H1 (cell line): ENCODE data around the gene ZNHIT3. TPM values are rescaled to one million over a fixed set of nuclear protein-coding genes. Genes with fewer than 3 reads are reported as not detected.

Experiments
- ASH2L ChIP-seq: fragments of 200-600, 300-600 bp; sonication (generic); IDR thresholded peaks from one replicate; pipeline ENCODE4 v1.7.1; 2017; ENCODE audit warnings: low read length
- EP300 ChIP-seq, 2 experiments: IDR thresholded peaks; 1 replicate in 1 of 2; 2 replicates in 1 of 2; pipeline ENCODE4 v1.6.1; 2011 to 2012; ENCODE audit warnings: low read depth in 2 of 2, low read length in 2 of 2, mild to moderate bottlenecking in 2 of 2, borderline replicate concordance in 1 of 2, inconsistent platforms in 1 of 2, moderate library complexity in 1 of 2
- HDAC2 ChIP-seq, 2 experiments: fragments of 300-600 bp in 1 of 2; sonication (generic) in 1 of 2; IDR thresholded peaks; 2 replicates each; pipeline ENCODE4 v1.6.1; 2011 to 2012; ENCODE audit warnings: low read depth in 2 of 2, low read length in 2 of 2, mild to moderate bottlenecking in 2 of 2, moderate library complexity in 2 of 2, borderline replicate concordance in 1 of 2, inconsistent platforms in 1 of 2
- KDM4A ChIP-seq: IDR thresholded peaks from one replicate; pipeline ENCODE4 v1.7.1; 2012; ENCODE audit warnings: low read depth, mild to moderate bottlenecking, moderate library complexity, low read length, inconsistent platforms; ENCODE audit not compliant: severe bottlenecking
- MAX ChIP-seq: IDR thresholded peaks from 2 replicates; pipeline ENCODE4 v1.6.1; 2012; ENCODE audit warnings: inconsistent platforms
- PHF8 ChIP-seq: fragments of 200-600 bp; sonication (generic); conservative IDR thresholded peaks from 2 replicates; pipeline ENCODE4 v1.7.1; 2012; ENCODE audit warnings: low read depth, mild to moderate bottlenecking, inconsistent platforms, low read length, moderate library complexity
- POLR2A ChIP-seq, 2 experiments: IDR thresholded peaks; 1 replicate in 1 of 2; 2 replicates in 1 of 2; pipeline ENCODE4 v1.6.1; 2011; ENCODE audit warnings: low read depth in 2 of 2, low read length in 2 of 2, mild to moderate bottlenecking in 2 of 2; ENCODE audit errors: control extremely low read depth in 1 of 2
- POLR2AphosphoS5 ChIP-seq: IDR thresholded peaks from 2 replicates; pipeline ENCODE4 v1.6.1; 2011; ENCODE audit warnings: low read depth, low read length
- POU5F1 ChIP-seq: IDR thresholded peaks from 2 replicates; pipeline ENCODE4 v1.6.1; 2011; ENCODE audit warnings: low read depth, mild to moderate bottlenecking, low read length, moderate library complexity
- RBBP5 ChIP-seq: IDR thresholded peaks from 2 replicates; pipeline ENCODE4 v1.7.1; 2012; ENCODE audit warnings: low read depth, mild to moderate bottlenecking, inconsistent platforms, low read length, moderate library complexity, borderline replicate concordance
- SAP30 ChIP-seq: fragments of 300-600 bp; sonication (generic); IDR thresholded peaks from 2 replicates; pipeline ENCODE4 v1.7.1; 2012; ENCODE audit warnings: low read length, moderate library complexity, mild to moderate bottlenecking, inconsistent platforms; ENCODE audit not compliant: insufficient read depth, insufficient replicate concordance
- SIN3A ChIP-seq, 2 experiments: IDR thresholded peaks in 1 of 2; conservative IDR thresholded peaks in 1 of 2; 2 replicates each; pipeline ENCODE4 v1.6.1; 2011 to 2012; ENCODE audit warnings: low read length in 2 of 2, improper control_type of control experiment in 1 of 2, low read depth in 1 of 2, mild to moderate bottlenecking in 1 of 2
- SIX5 ChIP-seq: IDR thresholded peaks from 2 replicates; pipeline ENCODE4 v1.6.1; 2011; ENCODE audit warnings: mild to moderate bottlenecking, low read depth, low read length
- SP1 ChIP-seq: IDR thresholded peaks from 2 replicates; pipeline ENCODE4 v1.6.1; 2011; ENCODE audit warnings: low read depth, low read length
- SP4 ChIP-seq: IDR thresholded peaks from 2 replicates; pipeline ENCODE4 v1.6.1; 2012; ENCODE audit warnings: low read length, inconsistent platforms
- SRF ChIP-seq: IDR thresholded peaks from 2 replicates; pipeline ENCODE4 v1.6.1; 2011; ENCODE audit warnings: mild to moderate bottlenecking, low read depth, low read length, moderate library complexity
- TAF7 ChIP-seq: optimal IDR thresholded peaks from 2 replicates; pipeline ENCODE3; 2011; ENCODE audit warnings: low read depth, mild to moderate bottlenecking, inconsistent platforms, low read length, moderate library complexity, borderline replicate concordance
- TBP ChIP-seq: IDR thresholded peaks from 2 replicates; pipeline ENCODE4 v1.6.1; 2011; ENCODE audit warnings: low read depth, low read length, improper control_type of control experiment
- polyA plus RNA-seq, 7 experiments: library from polyadenylated mRNA; depleted of rRNA in 3 of 7; stranded (reverse) in 5 of 7; unstranded in 2 of 7; fragments of >200 nt in 5 of 7; fragments of 200-250 nt in 2 of 7; gene quantifications; 1 replicate in 5 of 7; 2 replicates in 1 of 7; 4 replicates in 1 of 7; pipeline versions ENCODE4 v1.2.1 to v1.2.3, GENCODE V29; 2011 to 2013; ENCODE audit warnings: missing spikeins in 2 of 7, mixed read lengths in 2 of 7
- total RNA-seq: library from RNA; stranded (reverse); fragmentation: NEBNext Ultra II Directional; extraction: Animal tissue kit (Norgen Biotek cat#: 25700); gene quantifications from 2 replicates; pipeline ENCODE4 v1.2.1, GENCODE V29; 2021
- TF ChIP-seq, protein P1 (sequence below): IDR thresholded peaks from 2 replicates; pipeline ENCODE4 v1.6.1; 2012; ENCODE audit warnings: low read length, inconsistent platforms

The ZNHIT3 gene
- total and polyA plus RNA-seq, 2 of the 8 experiments (the other 6 are each of a cell fraction or from before 2014, with no cell fraction given), result 59.1 to 147 TPM

GRCh38 chr17:36486204-36487194 lies at the start of gene ZNHIT3 (continued):
- TF ChIP-seq SAP30 (peak; percentile 29), SP4 (no peak), EP300 (IDR thresholded peaks at IDR 0.05; ENCODE audit: borderline replicate concordance in 1 of 2, low read depth in 2 of 2, low read length in 2 of 2) (0 out of 3 replicates have a peak, but pooled peaks of 1 of the 2 experiments have one; percentile 45), POLR2AphosphoS5 (peak; percentile 85), POU5F1 (no peak), SIX5 (no peak), SIN3A (conservative IDR thresholded peaks at IDR 0.05 in 1 of 2, IDR thresholded peaks at IDR 0.05 in 1 of 2; ENCODE audit: low read depth in 1 of 2, low read length in 2 of 2) (peak; percentile 17 to 60; a peak in 2 of 4 replicates), ASH2L (peak; percentile 53), PHF8 (peak; percentile 77), KDM4A (peak; percentile 79), RBBP5 (peak; percentile 51; the same call in 1 of the 2 replicates), TAF7 (peak; percentile 41), SRF (peak; percentile 97), MAX (peak; percentile 87), POLR2A (IDR thresholded peaks at IDR 0.05; ENCODE audit: control extremely low read depth in 1 of 2, low read depth in 2 of 2, low read length in 2 of 2) (peak in 1 of 2 experiments; percentile 84; a peak in 2 of 3 replicates), SP1 (peak; percentile 90), TBP (peak; percentile 76; the same call in 1 of the 2 replicates), HDAC2 (IDR thresholded peaks at IDR 0.05; ENCODE audit: borderline replicate concordance in 1 of 2, low read depth in 2 of 2, low read length in 2 of 2) (0 out of 4 replicates have a peak, but pooled peaks of 1 of the 2 experiments have one; percentile 74)
- TF ChIP-seq, protein P1, sequence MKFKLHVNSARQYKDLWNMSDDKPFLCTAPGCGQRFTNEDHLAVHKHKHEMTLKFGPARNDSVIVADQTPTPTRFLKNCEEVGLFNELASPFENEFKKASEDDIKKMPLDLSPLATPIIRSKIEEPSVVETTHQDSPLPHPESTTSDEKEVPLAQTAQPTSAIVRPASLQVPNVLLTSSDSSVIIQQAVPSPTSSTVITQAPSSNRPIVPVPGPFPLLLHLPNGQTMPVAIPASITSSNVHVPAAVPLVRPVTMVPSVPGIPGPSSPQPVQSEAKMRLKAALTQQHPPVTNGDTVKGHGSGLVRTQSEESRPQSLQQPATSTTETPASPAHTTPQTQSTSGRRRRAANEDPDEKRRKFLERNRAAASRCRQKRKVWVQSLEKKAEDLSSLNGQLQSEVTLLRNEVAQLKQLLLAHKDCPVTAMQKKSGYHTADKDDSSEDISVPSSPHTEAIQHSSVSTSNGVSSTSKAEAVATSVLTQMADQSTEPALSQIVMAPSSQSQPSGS, result peak; percentile 66; the same call in 1 of the 2 replicates
